HepG2 (cell line): ENCODE results near the gene KLF3. TPM values are rescaled to one million over a fixed set of nuclear protein-coding genes. Genes with fewer than 3 reads are reported as not detected.

Experiments used
- ARID2 ChIP-seq: sonication (generic); formaldehyde crosslinking; IDR thresholded peaks from 2 replicates; pipeline ENCODE4 v1.8.1; 2022; ENCODE audit warnings: mild to moderate bottlenecking, missing genetic modification reagents, borderline replicate concordance
- DZIP1 ChIP-seq: sonication (generic); formaldehyde crosslinking; IDR thresholded peaks from 2 replicates; pipeline ENCODE4 v1.5.0; 2020; ENCODE audit warnings: mild to moderate bottlenecking, missing genetic modification reagents
- HMGA1 ChIP-seq: sonication (generic); formaldehyde crosslinking; conservative IDR thresholded peaks from 2 replicates; pipeline ENCODE4 v1.4.0; 2020; ENCODE audit warnings: missing genetic modification reagents
- MBNL3 ChIP-seq: fragments of 250-450 bp; sonication (Bioruptor Pico); conservative IDR thresholded peaks from 2 replicates; pipeline ENCODE4 v1.8.0; 2022; ENCODE audit warnings: mild to moderate bottlenecking, inconsistent platforms
- RFX3 ChIP-seq: IDR thresholded peaks from 2 replicates; pipeline ENCODE4 v1.6.1; 2016; ENCODE audit warnings: missing biosample characterization, missing genetic modification reagents
- ZBTB39 ChIP-seq: sonication (generic); formaldehyde crosslinking; IDR thresholded peaks from 2 replicates; pipeline ENCODE4 v1.5.0; 2020; ENCODE audit warnings: missing genetic modification reagents
- ZBTB40 ChIP-seq, 2 experiments: fragments of 450-650 bp in 1 of 2; sonication (generic) in 1 of 2; formaldehyde crosslinking in 1 of 2; IDR thresholded peaks; 2 replicates each; pipeline versions ENCODE4 v1.6.1 to v1.8.0; 2016 to 2022; ENCODE audit warnings: antibody characterized with exemption in 1 of 2, mild to moderate bottlenecking in 1 of 2, missing genetic modification reagents in 1 of 2
- ZNF235 ChIP-seq: sonication (generic); formaldehyde crosslinking; IDR thresholded peaks from 2 replicates; pipeline ENCODE4 v1.8.1; 2023; ENCODE audit warnings: mild to moderate bottlenecking, missing genetic modification reagents, borderline replicate concordance
- ZNF33A ChIP-seq: sonication (generic); formaldehyde crosslinking; IDR thresholded peaks from 2 replicates; pipeline ENCODE4 v1.5.1; 2020; ENCODE audit warnings: missing genetic modification reagents, mild to moderate bottlenecking, moderate library complexity, borderline replicate concordance
- ZNF44 ChIP-seq: sonication (generic); formaldehyde crosslinking; IDR thresholded peaks from 2 replicates; pipeline ENCODE4 v1.5.1; 2020; ENCODE audit warnings: mild to moderate bottlenecking, missing genetic modification reagents
- polyA plus RNA-seq, 8 experiments: library from polyadenylated mRNA; depleted of rRNA in 3 of 8; stranded (reverse) in 7 of 8; unstranded in 1 of 8; fragments of >200 nt; fragmentation: Illumina TruSeq in 4 of 8; extraction: Trizol in 4 of 8; gene quantifications; 2 replicates each; pipeline versions ENCODE4 v1.2.1 to v1.2.3, GENCODE V29; 2011 to 2016; ENCODE audit warnings: low read depth in 4 of 8, missing spikeins in 1 of 8, mixed read lengths in 1 of 8; ENCODE audit not compliant: insufficient read depth in 1 of 8
- total RNA-seq, 5 experiments: library from RNA; depleted of rRNA; stranded (reverse); fragments of >200 nt; fragmentation: Illumina TruSeq; extraction: Trizol; gene quantifications; 2 replicates each; pipeline ENCODE4 v1.2.3, GENCODE V29; 2016; ENCODE audit warnings: low read depth in 1 of 5

KLF3 gene
- total and polyA plus RNA-seq, 2 of the 13 experiments (the other 11 are each of a cell fraction or from before 2014, with no cell fraction given): 29.1 to 37.8 TPM

GRCh38 chr4:38730830-38731646, 67.0 kb downstream of the KLF3 start (continued):
- TF ChIP-seq RFX3 (CRISPR knock-in tag) (no peak), ZNF44 (CRISPR knock-in tag) (no peak), ZNF235 (CRISPR knock-in tag) (peak; percentile 51; the same call in 1 of the 2 replicates), ZBTB40 (IDR thresholded peaks at IDR 0.05) (no peak), ZBTB40 (CRISPR knock-in tag; IDR thresholded peaks at IDR 0.05) (no peak), ZBTB39 (no peak), ZNF33A (CRISPR knock-in tag) (no peak), HMGA1 (no peak), DZIP1 (CRISPR knock-in tag) (no peak), ARID2 (CRISPR knock-in tag) (no peak), MBNL3 (CRISPR knock-in tag) (no peak)
